Activated CD8-positive, alpha-beta T cell treated with anti-CD3 and anti-CD28 coated beads for 36 hours (primary cell): ENCODE measurements around the gene EIF1. TPM values are rescaled to one million over a fixed set of nuclear protein-coding genes. Genes with fewer than 3 reads are reported as not detected.

Experiments used
- ATAC-seq: fragments of 200-7000 bp; cut with Tn5 transposase; one replicate; pipeline ENCODE4 v1.10.0; 2021; ENCODE audit warnings: mild to moderate bottlenecking, moderate library complexity
- CTCF ChIA-PET: fragments of 350-600 bp; sonication (Branson Sonifier 250); formaldehyde crosslinking; loops from one replicate; lab custom pipeline; 2021; ENCODE audit warnings: antibody characterized with exemption; lab: Charles Lee
- POLR2A ChIA-PET: fragments of 350-600 bp; sonication (Branson Sonifier 250); formaldehyde crosslinking; loops from one replicate; lab custom pipeline; 2021; ENCODE audit warnings: antibody characterized with exemption; lab: Charles Lee
- DNase-seq: peaks from one replicate; pipeline ENCODE4 v3.0.0-alpha.2; 2020
- H3K27ac Mint-ChIP-seq: one replicate; pipeline ENCODE4 v1.8.0; 2021; ENCODE audit warnings: mild to moderate bottlenecking, mixed read lengths
- H3K27me3 Mint-ChIP-seq: one replicate; pipeline ENCODE4 v1.8.0; 2021; ENCODE audit warnings: mixed read lengths
- H3K36me3 Mint-ChIP-seq: one replicate; pipeline ENCODE4 v1.8.0; 2021; ENCODE audit warnings: low read depth, mixed read lengths
- H3K4me1 Mint-ChIP-seq: one replicate; pipeline ENCODE4 v1.8.0; 2021; ENCODE audit warnings: low read depth, mixed read lengths
- H3K4me3 Mint-ChIP-seq: one replicate; pipeline ENCODE4 v1.8.0; 2021; ENCODE audit warnings: mild to moderate bottlenecking, moderate library complexity, mixed read lengths
- H3K9me3 Mint-ChIP-seq: one replicate; pipeline ENCODE4 v1.8.0; 2021; ENCODE audit warnings: mixed read lengths
- CTCF ChIP-seq: fragments of 200-600 bp; IDR thresholded peaks from one replicate; pipeline ENCODE4 v1.8.0; 2022; ENCODE audit warnings: antibody characterized with exemption, mild to moderate bottlenecking
- intact Hi-C: fragments of 100-400 bp; cut with micrococcal nuclease; formaldehyde crosslinking; loops from one replicate; pipeline ENCODE4 v1.10.0; 2022
- total RNA-seq, 2 experiments: library from RNA; stranded (reverse); gene quantifications; one replicate each; pipeline ENCODE4 v1.2.3, GENCODE V29; 2021

The EIF1 gene
- total RNA-seq, 2 experiments from 2014 or later, result 924 to 930 TPM

GRCh38 chr17:41687828-41688640 is 651 bp upstream of the EIF1 start:
- TF ChIP-seq CTCF, result peak; percentile 44
- peak; percentile 82 for DNase-seq
- peak; percentile 8 for ATAC-seq
- ChIA-PET POLR2A (interaction anchor here (0.6 to 8.4 kb wide), 14 partner anchors 9 to 1128 kb away, joined by 3 to 182 read pairs (median 5); no protein-coding TSS in a partner anchor), CTCF (interaction anchor here (0.6 to 9.4 kb wide), 7 partner anchors 9 to 494 kb away, joined by 3 to 117 read pairs (median 6); partner anchors contain the start of gene JUP)
- Mint-ChIP-seq H3K27ac (peak overlapping the region; percentile 93), H3K27me3 (no peaks in the 10 kb centered on the region), H3K36me3 (peaks cover 40% of the 10 kb centered on the region), H3K4me3 (peak overlapping the region; percentile 97), H3K9me3 (no peaks in the 10 kb centered on the region), H3K4me1 (peaks cover 26% of the 10 kb centered on the region)
- intact Hi-C loops, result no loop called here

- ATAC-seq, result no peak
- CTCF ChIA-PET, result interaction anchor here (0.8 to 9.4 kb wide), 10 partner anchors 10 to 492 kb away, joined by 3 to 117 read pairs (median 6); partner anchors contain the start of genes DNAJC7 and JUP
- intact Hi-C loops, result no loop called here
- H3K4me1 Mint-ChIP-seq, result peaks cover 26% of the 10 kb centered on the region
- peaks cover 47% of the 10 kb centered on the region for H3K36me3 Mint-ChIP-seq
- DNase-seq, result peak; percentile 77
- peak overlapping the region; percentile 93 for H3K27ac Mint-ChIP-seq
- no peaks in the 10 kb centered on the region for H3K27me3 Mint-ChIP-seq
- TF ChIP-seq CTCF, result peak; percentile 94
- H3K4me3 Mint-ChIP-seq, result peak overlapping the region; percentile 97
- no peaks in the 10 kb centered on the region for H3K9me3 Mint-ChIP-seq
- POLR2A ChIA-PET, result interaction anchor here (0.9 to 8.4 kb wide), 24 partner anchors 9 to 1404 kb away, joined by 3 to 182 read pairs (median 5); partner anchors contain the start of genes ACLY and KLHL11
Measured at GRCh38 chr17:41689497-41690299, 1.0 kb downstream of the EIF1 start.

GRCh38 chr17:41690497-41690896 is 1.8 kb downstream of the EIF1 start:
- CTCF ChIA-PET, result interaction anchor here (1.1 to 9.4 kb wide), 7 partner anchors 11 to 1407 kb away, joined by 3 to 117 read pairs (median 6); partner anchors contain the start of gene DNAJC7
- no peak for DNase-seq
- peaks cover 47% of the 10 kb centered on the region for H3K36me3 Mint-ChIP-seq
- H3K4me3 Mint-ChIP-seq, result peak overlapping the region; percentile 97
- H3K27ac Mint-ChIP-seq, result peak overlapping the region; percentile 93
- ATAC-seq, result no peak
- intact Hi-C loops, result no loop called here
- no peaks in the 10 kb centered on the region for H3K27me3 Mint-ChIP-seq
- TF ChIP-seq CTCF, result no peak
- H3K9me3 Mint-ChIP-seq, result no peaks in the 10 kb centered on the region
- POLR2A ChIA-PET, result interaction anchor here (0.6 to 8.4 kb wide), 20 partner anchors 8 to 1406 kb away, joined by 3 to 182 read pairs (median 4); partner anchors contain the start of genes ACLY and KLHL11
- H3K4me1 Mint-ChIP-seq, result peaks cover 26% of the 10 kb centered on the region

- Mint-ChIP-seq H3K4me3 (peak overlapping the region; percentile 97), H3K27me3 (no peaks in the 10 kb centered on the region), H3K4me1 (peaks cover 31% of the 10 kb centered on the region), H3K36me3 (peaks cover 49% of the 10 kb centered on the region), H3K9me3 (no peaks in the 10 kb centered on the region), H3K27ac (peak overlapping the region; percentile 93)
- ChIA-PET CTCF (interaction anchor here (1.1 to 9.4 kb wide), 6 partner anchors 12 to 1407 kb away, joined by 3 to 117 read pairs (median 6); no protein-coding TSS in a partner anchor), POLR2A (interaction anchor here (0.6 to 8.4 kb wide), 19 partner anchors 12 to 1407 kb away, joined by 3 to 182 read pairs (median 3); partner anchors contain the start of genes KAT2A and KLHL11)
- intact Hi-C loops, result no loop called here
- ATAC-seq (no peak), DNase-seq (no peak)
- no peak for TF ChIP-seq CTCF
Measured at GRCh38 chr17:41691031-41691777, 2.5 kb downstream of the EIF1 start.
